ENCODE results near the gene PLLP. TPM values are rescaled to one million over a fixed set of nuclear protein-coding genes. Genes with fewer than 3 reads are reported as not detected.
A peak's percentile ranks its signal among the peaks of the same experiment; 100 is the strongest.

Gene PLLP
- total and polyA plus RNA-seq, 10 of the 15 experiments (the other 5 are each of a cell fraction or from before 2014, with no cell fraction given), result 0.21 to 5.8 (median 0.67) TPM

DNA sequence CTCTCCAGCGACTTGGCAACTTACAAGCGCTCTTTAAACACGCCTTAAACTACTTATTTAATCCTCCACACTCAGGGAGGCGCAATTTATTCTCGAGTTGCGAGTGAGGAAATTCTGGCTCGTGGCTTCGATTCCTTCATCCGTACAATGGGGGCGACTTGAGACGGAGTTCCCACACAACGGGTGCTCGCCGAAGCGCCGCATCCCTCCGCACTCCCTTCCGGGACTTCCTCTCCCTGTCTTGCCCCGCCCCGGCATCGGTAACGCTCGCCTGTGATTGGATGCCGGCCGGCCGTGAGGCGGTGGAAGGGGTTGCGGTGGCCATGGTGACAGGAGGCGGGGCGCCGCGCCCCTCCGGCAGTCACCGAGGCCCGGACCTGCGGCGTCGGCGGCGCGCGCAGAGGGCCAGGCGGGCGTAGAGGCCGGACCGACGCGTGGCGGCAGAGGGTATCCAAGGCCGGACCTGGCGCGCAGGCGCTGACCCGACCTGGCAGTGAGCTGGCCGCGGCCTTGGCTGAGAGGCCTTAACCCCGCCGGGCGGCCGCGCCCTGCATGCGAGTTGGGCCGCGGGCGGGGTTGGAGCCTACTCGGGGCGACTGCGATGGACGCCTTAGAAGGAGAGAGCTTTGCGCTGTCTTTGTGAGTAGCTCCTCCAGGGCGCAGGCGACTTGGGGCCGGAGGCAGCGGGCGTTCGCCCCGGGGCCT lies 39.6 kb downstream of the PLLP start, which contains the start of gene ARL2BP (continued):
- TF ChIP-seq IKZF2 (IDR thresholded peaks at IDR 0.05) (peak; percentile 53 to 65; a peak in 3 of 4 replicates), SMAD5 (IDR thresholded peaks at IDR 0.05; ENCODE audit: low read depth) (peak; percentile 85; the same call in 1 of the 2 replicates), SIX5 (IDR thresholded peaks at IDR 0.05; ENCODE audit: low read depth, low read length, severe bottlenecking) (no peak), MAX (IDR thresholded peaks at IDR 0.05; ENCODE audit: low read depth, low read length) (peak; percentile 53; the same call in 1 of the 2 replicates), ZNF24 (IDR thresholded peaks at IDR 0.05) (0 out of 2 replicates have a peak, but pooled peaks have one; percentile 30), IRF3 (IDR thresholded peaks at IDR 0.05) (no peak), KLF5 (IDR thresholded peaks at IDR 0.05; ENCODE audit: partially characterized antibody) (peak; percentile 87), POU2F2 (IDR thresholded peaks at IDR 0.05; ENCODE audit: borderline replicate concordance, low read depth, low read length) (peak; percentile 51; the same call in 1 of the 3 replicates), ZNF207 (IDR thresholded peaks at IDR 0.05; ENCODE audit: borderline replicate concordance) (peak; percentile 80; the same call in 1 of the 2 replicates), RAD21 (IDR thresholded peaks at IDR 0.05; ENCODE audit: insufficient read depth, low read depth, low read length) (no peak), GABPA (IDR thresholded peaks at IDR 0.05; ENCODE audit: low read depth) (peak; percentile 61), NR2C1 (IDR thresholded peaks at IDR 0.05) (peak; percentile 45; the same call in 1 of the 2 replicates), RB1 (IDR thresholded peaks at IDR 0.05; ENCODE audit: borderline replicate concordance) (peak; percentile 79), PAX5 (IDR thresholded peaks at IDR 0.05; ENCODE audit: borderline replicate concordance, low read depth, low read length) (0 out of 2 replicates have a peak, but pooled peaks have one; percentile 70), PKNOX1 (IDR thresholded peaks at IDR 0.05) (peak; percentile 67; the same call in 1 of the 2 replicates), TBL1XR1 (IDR thresholded peaks at IDR 0.05; ENCODE audit: low read depth, low read length) (peak; percentile 69; the same call in 1 of the 2 replicates), RBBP5 (conservative IDR thresholded peaks at IDR 0.05) (no peak), HDGF (IDR thresholded peaks at IDR 0.05) (peak; percentile 47; the same call in 1 of the 2 replicates), LARP7 (IDR thresholded peaks at IDR 0.05) (peak; percentile 97), MEF2A (IDR thresholded peaks at IDR 0.05; ENCODE audit: insufficient read depth, low read depth, low read length) (no peak)
- TF ChIP-seq, protein P1, sequence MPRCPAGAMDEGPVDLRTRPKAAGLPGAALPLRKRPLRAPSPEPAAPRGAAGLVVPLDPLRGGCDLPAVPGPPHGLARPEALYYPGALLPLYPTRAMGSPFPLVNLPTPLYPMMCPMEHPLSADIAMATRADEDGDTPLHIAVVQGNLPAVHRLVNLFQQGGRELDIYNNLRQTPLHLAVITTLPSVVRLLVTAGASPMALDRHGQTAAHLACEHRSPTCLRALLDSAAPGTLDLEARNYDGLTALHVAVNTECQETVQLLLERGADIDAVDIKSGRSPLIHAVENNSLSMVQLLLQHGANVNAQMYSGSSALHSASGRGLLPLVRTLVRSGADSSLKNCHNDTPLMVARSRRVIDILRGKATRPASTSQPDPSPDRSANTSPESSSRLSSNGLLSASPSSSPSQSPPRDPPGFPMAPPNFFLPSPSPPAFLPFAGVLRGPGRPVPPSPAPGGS (IDR thresholded peaks at IDR 0.05; ENCODE audit: borderline replicate concordance, insufficient read depth, low read depth, low read length, poor library complexity, severe bottlenecking), result peak; percentile 50
- TF ChIP-seq, protein P2, sequence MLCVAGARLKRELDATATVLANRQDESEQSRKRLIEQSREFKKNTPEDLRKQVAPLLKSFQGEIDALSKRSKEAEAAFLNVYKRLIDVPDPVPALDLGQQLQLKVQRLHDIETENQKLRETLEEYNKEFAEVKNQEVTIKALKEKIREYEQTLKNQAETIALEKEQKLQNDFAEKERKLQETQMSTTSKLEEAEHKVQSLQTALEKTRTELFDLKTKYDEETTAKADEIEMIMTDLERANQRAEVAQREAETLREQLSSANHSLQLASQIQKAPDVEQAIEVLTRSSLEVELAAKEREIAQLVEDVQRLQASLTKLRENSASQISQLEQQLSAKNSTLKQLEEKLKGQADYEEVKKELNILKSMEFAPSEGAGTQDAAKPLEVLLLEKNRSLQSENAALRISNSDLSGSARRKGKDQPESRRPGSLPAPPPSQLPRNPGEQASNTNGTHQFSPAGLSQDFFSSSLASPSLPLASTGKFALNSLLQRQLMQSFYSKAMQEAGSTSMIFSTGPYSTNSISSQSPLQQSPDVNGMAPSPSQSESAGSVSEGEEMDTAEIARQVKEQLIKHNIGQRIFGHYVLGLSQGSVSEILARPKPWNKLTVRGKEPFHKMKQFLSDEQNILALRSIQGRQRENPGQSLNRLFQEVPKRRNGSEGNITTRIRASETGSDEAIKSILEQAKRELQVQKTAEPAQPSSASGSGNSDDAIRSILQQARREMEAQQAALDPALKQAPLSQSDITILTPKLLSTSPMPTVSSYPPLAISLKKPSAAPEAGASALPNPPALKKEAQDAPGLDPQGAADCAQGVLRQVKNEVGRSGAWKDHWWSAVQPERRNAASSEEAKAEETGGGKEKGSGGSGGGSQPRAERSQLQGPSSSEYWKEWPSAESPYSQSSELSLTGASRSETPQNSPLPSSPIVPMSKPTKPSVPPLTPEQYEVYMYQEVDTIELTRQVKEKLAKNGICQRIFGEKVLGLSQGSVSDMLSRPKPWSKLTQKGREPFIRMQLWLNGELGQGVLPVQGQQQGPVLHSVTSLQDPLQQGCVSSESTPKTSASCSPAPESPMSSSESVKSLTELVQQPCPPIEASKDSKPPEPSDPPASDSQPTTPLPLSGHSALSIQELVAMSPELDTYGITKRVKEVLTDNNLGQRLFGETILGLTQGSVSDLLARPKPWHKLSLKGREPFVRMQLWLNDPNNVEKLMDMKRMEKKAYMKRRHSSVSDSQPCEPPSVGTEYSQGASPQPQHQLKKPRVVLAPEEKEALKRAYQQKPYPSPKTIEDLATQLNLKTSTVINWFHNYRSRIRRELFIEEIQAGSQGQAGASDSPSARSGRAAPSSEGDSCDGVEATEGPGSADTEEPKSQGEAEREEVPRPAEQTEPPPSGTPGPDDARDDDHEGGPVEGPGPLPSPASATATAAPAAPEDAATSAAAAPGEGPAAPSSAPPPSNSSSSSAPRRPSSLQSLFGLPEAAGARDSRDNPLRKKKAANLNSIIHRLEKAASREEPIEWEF (IDR thresholded peaks at IDR 0.05; ENCODE audit: insufficient replicate concordance, low read depth, low read length), result no peak
